Activated gamma-delta T cell (primary cell): ENCODE results near the gene ARL3.

ENCODE experiments used
- DNase-seq: peaks from one replicate; lab custom pipeline; 2025; lab: John Stamatoyannopoulos, UW

ARL3 gene

DNA sequence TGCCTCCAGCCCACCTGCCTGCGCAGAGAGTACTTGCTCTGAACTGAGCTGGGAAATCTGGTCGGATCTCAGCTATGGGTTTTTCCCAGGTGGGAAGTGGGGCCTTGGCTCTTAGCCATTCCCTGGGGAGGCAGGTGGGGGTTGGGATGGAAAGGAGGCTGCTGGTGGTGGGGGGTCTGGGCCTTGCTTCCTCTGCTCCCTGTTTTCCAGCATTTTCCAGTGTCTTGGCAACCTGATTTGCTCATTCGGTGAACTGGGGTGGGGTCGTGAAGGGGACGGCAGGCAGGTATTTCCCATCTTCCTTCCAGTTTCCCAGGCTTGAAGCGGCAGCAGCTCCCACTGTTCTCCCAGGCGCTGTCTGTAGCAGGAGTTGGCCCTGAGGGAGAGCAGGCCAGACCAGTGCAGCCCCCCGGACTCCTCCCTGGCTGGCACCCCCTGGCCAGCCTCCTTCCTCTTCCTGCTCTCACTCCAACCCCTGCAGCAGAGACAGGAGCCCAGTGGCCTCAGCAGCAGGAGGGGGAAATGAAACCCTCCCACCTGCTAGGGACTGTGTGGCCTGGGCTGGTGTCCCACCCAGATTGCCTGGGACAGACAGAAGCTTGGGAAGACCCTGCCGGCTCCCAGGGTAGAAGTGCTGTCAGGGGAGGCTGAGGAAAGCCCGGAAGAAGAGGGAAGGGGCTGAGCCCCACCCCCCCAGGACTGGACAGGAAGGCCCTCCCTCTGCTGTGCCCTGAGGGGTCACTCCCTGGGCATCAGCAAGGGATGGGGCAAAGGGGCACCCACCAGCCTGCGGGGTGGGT lies 63.3 kb downstream of the ARL3 start:
- no peak for DNase-seq

GRCh38 chr10:102649797-102650654 lies 64.2 kb downstream of the ARL3 start:
- DNase-seq, result no peak

DNA sequence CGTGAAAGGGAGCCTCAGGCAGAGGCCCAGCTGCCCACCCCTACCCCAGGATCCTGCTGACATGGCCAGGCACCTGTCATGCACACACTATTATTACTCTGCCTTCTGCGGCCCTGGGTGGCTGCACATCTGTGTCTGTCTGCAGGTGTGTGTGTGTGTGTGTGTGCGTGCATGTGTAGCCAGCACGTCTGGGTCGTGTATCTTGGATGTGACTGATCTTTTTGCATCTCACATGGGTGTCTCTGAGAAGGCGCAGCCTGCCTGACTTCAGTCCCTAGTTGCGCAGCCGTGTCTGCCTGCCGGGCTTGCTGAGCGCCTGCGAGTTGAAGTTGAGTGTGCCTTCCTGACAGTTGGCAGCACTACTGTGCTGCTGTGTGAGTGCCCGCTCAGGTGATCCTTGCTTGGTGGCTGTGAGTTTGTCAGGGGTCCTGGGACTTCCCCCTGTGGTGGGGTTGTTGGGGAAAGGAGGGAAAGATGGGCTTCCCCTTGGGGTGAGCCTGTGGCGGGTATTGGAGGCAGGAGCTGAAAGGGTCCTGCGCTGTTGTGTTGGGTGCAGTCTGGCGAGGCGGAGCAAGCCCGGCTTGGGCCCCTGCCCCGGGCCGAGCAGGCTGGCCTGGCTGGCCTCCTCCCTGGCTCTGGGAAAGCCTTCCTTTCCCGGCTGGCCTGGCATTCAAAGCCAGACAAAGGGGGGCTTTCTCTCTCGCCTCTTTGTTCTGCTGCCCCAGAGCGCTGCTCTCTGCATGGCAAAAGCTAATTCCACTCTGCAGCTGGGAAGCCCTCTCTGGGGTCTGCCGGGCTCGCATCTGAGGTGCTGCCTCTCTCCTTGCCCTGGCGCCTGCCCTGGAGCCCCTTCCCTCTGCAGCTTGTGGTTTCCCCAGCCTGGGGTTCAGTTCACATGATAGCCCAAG lies 65.1 kb downstream of the ARL3 start:
- no peak for DNase-seq

- DNase-seq, result no peak
Observed at GRCh38 chr10:102648269-102648888, 65.8 kb downstream of the ARL3 start.

- DNase-seq, result no peak
Observed at GRCh38 chr10:102647443-102648268, 66.5 kb downstream of the ARL3 start.

DNA sequence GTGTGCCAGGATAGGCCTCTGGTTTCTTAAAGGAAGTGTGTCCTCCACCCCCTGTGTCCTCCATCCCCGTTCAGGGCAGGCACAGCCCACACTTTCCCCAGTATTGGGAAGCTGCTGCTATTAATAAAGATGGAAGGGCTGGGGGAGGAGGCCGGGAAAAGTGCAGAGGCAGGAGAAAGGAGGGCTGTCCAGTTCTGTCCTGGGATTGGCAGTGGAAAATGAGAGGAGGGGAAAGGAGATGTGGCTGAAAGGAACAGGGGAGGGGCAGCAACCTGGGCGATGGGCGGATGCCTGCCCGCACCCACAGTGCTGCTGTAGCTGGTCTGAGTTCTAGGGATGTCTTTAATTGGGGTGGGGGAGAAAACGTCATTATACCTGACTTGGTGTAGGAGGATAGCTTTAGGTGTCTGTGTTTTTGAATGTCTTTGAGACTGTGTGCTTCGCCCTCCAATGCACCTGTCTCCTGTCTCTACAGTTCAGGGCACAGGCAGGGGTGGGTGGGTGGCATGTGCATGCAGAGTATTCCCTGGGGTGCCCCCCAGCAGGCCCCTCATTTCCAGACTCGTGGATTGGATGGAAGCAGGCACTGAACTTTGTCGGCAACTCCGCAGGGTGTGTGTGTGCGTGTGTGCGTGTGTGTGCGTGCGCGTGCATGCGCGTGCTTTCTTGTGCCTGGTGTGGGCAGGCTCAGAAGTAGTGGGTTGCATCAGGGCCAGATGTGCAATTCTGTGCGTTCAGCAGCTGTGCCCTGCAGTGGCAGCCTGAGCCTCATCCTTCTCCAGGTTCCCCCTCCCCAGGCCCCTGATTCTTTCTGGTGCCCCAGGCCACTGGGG lies 67.4 kb downstream of the ARL3 start:
- DNase-seq, result no peak

GRCh38 chr10:102645741-102646609 lies 68.2 kb downstream of the ARL3 start:
- DNase-seq, result peak; percentile 40

DNA sequence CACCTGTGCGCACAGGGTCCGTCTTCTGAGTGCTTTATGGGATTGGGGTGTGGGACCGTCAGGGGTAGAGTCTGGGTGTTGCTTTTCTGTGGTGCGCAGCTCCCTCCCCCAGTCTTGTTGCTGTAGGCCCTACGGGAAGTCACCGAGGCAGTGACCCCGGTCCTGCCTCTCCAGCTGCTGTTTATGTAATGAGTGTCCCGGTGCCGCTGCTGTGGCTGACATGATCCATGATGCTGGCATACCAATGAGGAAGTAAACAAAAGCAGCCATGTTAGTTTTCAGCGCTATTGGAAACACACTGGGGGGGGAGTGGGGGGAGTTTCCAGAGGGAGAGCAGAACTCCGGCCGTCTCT lies 68.8 kb downstream of the ARL3 start:
- DNase-seq, result no peak

- DNase-seq, result peak; percentile 64
Observed at GRCh38 chr10:102644646-102645387, 69.4 kb downstream of the ARL3 start.

- DNase-seq, result peak; percentile 53
Observed at GRCh38 chr10:102644066-102644645, 70.0 kb downstream of the ARL3 start, which contains the start of gene TRIM8. TRIM8 (plus strand) TSS chr10:102644479; CDS start chr10:102644618, 139 bp downstream.

- DNase-seq, result peak; percentile 49
Observed at GRCh38 chr10:102643336-102644065, 70.7 kb downstream of the ARL3 start.

DNA sequence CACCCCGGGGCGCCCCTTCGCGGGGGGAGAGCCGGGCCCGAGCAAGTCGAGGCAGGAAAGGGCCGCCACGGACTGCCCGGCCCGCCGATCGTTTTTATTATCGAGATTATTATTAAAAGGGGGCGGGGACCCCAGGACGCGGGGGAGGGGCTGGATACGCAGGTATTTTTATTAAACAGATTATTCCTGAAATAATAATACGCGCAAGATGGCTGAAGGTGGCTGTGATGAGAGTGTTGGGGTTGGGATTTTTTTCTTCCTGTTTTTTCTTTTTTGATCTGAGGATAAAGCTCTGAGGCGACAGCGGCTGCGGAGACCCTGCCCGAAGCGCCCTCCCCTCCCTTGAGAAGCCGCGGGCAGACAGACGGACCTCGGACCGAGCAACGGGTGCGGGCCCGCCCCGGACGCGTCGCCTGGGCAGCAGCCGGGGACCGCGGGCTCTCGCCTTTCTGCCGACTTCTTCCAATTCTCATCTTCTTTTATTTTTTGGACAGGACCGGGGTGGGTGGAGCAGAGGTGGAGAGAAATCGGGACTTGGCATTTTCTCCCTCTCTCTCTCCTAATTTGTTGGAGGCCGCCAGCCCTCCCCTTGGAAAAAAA lies 71.4 kb downstream of the ARL3 start:
- DNase-seq, result no peak

DNA sequence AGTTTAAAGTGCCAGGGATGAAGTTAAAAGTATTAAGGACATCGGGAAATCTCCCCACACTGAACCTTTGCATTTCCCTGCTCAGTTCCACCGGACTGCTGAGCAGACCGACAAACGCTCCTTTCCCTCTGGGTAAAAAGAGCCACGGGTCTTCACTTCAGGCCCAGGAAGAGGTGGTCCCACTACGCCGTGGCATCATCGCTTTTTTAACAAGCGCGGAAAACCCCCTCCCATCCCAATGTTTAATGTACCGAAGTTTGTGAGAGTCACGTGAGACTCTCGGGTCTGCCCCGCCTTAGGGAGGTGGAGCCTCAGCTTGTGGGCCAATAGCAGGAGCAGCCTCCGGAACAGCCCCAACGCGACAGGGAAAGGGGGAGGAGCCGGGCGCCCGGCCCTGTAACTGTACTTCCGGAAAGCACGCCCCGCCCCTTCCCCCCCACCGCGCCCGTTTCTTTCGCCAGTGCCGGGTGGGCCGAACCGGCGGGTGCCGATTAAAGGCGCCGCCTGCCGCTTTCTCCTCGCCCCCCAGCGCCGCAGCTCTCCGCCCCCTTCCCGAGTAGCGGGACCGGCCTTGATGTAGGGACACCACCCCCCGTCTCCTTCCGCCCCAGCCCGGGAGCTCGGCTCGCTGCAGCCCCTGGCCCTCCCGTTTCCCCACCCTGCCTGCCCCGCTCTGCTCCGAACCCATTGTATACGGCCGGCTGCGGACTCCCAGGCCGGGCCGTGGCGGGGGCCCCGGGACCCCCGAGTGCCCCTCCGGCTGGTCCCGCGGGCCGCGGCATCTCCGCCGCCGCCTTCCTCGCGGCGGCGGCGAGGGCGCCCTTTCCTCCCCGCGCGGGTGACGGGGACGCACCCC lies 72.1 kb downstream of the ARL3 start:
- DNase-seq, result peak; percentile 94

GRCh38 chr10:102641402-102641801 lies 72.8 kb downstream of the ARL3 start:
- DNase-seq, result no peak

GRCh38 chr10:102639537-102639936 lies 74.7 kb downstream of the ARL3 start:
- DNase-seq, result no peak

GRCh38 chr10:102635377-102635776 lies 78.8 kb downstream of the ARL3 start:
- DNase-seq, result no peak
